ENCODE results near the gene SOCS1.

DNA sequence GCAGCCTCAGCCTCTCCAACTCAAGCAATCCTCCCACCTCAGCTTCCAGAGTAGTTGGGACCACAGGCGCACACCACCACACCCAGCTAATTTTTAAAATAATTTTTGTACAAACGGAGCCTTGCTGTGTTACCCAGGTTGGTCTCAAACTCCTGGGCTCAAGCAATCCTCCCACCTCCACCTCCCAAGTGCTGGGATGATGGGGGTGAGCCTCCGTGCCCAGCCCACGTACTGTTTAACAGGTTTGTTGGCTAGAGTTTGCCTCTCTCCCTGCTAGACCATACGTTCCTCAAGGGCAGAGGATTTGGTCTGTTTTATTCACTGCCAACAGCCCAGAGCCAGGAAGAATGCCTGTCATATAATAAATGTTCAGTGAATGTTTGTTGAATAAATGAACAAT is 26.6 kb downstream of the SOCS1 start:
- TF ChIP-seq, protein P1, sequence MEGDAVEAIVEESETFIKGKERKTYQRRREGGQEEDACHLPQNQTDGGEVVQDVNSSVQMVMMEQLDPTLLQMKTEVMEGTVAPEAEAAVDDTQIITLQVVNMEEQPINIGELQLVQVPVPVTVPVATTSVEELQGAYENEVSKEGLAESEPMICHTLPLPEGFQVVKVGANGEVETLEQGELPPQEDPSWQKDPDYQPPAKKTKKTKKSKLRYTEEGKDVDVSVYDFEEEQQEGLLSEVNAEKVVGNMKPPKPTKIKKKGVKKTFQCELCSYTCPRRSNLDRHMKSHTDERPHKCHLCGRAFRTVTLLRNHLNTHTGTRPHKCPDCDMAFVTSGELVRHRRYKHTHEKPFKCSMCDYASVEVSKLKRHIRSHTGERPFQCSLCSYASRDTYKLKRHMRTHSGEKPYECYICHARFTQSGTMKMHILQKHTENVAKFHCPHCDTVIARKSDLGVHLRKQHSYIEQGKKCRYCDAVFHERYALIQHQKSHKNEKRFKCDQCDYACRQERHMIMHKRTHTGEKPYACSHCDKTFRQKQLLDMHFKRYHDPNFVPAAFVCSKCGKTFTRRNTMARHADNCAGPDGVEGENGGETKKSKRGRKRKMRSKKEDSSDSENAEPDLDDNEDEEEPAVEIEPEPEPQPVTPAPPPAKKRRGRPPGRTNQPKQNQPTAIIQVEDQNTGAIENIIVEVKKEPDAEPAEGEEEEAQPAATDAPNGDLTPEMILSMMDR (IDR thresholded peaks at IDR 0.05; ENCODE audit: extremely low read depth in 1 of 2, insufficient read depth in 1 of 2, low read depth in 1 of 2, low read length in 2 of 2), result no peak
- TF ChIP-seq FOS (IDR thresholded peaks at IDR 0.05; ENCODE audit: borderline replicate concordance, insufficient read depth, low read length), result no peak
- no peak for TF ChIP-seq POLR2A (IDR thresholded peaks at IDR 0.05; ENCODE audit: low read depth, low read length)
- TF ChIP-seq JUN (IDR thresholded peaks at IDR 0.05; ENCODE audit: borderline replicate concordance, insufficient read depth, insufficient read length, low read depth), result no peak
- no peak for TF ChIP-seq POLR2AphosphoS5 (IDR thresholded peaks at IDR 0.05; ENCODE audit: insufficient read depth, low read depth, low read length)
- TF ChIP-seq EZH2 (IDR thresholded peaks at IDR 0.05; ENCODE audit: borderline replicate concordance, low read depth, low read length, severe bottlenecking), result no peak
